ENCODE measurements around the gene C1orf21. TPM values are rescaled to one million over a fixed set of nuclear protein-coding genes. Genes with fewer than 3 reads are reported as not detected.

C1orf21 gene
- total RNA-seq, 1 donor from 2014 or later = 44.6 TPM

DNA sequence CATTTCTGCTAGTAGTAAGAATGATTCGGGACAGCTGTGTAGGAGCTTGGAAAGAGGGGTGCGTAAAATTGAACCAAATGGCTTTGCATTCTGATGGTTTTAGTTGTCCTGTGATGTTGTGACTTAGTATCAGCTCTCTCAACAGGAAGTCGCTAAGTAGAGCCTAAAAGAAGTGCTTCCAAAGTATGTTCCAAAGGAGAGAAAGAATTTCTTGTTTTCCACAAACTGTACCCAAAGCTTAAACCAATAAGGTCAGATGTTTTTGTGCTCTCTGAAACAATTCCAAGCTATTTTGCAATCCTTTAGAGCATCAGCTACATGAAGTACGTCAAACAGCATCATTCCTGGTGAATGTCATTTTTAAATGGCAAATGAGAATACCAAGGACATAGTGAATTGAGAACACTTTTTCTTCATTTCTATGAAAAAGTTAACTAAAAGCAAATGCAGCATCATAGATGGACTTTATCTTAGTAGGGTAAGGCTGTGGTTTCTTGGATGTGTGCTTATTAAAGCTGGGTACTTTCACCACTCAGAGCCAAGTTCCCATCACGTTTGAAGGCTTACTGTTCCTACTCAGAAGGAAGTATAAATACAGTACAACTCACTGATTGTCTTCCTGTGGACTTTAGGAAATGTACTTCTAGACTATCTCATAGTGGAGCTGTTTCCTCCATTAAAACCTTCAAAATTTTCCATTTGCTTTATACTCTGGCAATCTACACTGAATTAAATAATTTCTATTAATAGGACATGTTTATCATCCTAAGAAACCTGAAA, 148.6 kb downstream of the C1orf21 start:
- H3K9me3 Mint-ChIP-seq = peaks cover 11% of the 10 kb centered on the region
- H3K27ac Mint-ChIP-seq = no peak overlapping the region
- TF ChIP-seq, protein P1, sequence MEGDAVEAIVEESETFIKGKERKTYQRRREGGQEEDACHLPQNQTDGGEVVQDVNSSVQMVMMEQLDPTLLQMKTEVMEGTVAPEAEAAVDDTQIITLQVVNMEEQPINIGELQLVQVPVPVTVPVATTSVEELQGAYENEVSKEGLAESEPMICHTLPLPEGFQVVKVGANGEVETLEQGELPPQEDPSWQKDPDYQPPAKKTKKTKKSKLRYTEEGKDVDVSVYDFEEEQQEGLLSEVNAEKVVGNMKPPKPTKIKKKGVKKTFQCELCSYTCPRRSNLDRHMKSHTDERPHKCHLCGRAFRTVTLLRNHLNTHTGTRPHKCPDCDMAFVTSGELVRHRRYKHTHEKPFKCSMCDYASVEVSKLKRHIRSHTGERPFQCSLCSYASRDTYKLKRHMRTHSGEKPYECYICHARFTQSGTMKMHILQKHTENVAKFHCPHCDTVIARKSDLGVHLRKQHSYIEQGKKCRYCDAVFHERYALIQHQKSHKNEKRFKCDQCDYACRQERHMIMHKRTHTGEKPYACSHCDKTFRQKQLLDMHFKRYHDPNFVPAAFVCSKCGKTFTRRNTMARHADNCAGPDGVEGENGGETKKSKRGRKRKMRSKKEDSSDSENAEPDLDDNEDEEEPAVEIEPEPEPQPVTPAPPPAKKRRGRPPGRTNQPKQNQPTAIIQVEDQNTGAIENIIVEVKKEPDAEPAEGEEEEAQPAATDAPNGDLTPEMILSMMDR (conservative IDR thresholded peaks at IDR 0.05) = no peak
- H3K36me3 Mint-ChIP-seq = peaks cover 38% of the 10 kb centered on the region
- peaks cover 5% of the 10 kb centered on the region for H3K4me1 Mint-ChIP-seq (ENCODE audit: unreplicated experiment)
- H3K27me3 Mint-ChIP-seq = no peaks in the 10 kb centered on the region
- no peak overlapping the region for H3K4me3 Mint-ChIP-seq
- no peak for DNase-seq (ENCODE audit: extremely low spot score, unreplicated experiment)

DNA sequence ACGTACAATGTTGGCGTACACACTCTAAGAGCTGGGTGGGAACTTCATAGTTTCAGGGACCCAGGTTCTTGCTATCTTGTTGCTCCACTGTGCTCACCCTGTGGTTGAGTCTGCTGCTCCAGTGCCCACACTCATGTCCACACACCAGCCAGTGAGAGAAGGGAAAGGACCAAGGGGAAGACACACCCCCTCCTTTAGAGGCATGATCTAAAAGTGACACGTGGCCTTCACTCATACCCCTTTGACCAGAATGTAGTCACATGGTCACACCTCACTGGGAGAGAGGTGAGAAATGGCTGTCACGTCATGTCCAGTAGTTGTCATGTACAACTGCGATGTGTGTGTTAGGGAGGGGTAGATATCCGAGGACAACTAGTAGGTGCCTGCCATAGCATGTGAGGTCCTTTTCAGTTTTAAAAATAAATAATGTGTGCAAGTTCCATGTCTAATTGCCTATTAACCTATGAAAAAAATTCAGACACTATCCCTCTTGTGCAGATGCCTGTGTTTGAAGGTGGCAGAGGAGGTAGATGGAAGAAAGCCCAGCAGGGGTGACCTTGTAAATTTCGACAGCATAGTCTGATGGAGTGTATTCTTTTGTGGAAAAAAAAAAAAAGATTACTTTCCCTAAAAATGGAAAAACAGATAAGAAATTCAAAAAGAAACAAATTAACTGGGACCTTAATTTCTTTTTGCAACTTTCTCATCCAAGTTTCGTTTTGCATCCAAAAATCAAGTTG, 149.6 kb downstream of the C1orf21 start:
- Mint-ChIP-seq H3K27me3 (no peaks in the 10 kb centered on the region), H3K9me3 (peaks cover 11% of the 10 kb centered on the region), H3K4me1 (ENCODE audit: unreplicated experiment) (peaks cover 5% of the 10 kb centered on the region), H3K36me3 (peaks cover 43% of the 10 kb centered on the region), H3K4me3 (no peak overlapping the region), H3K27ac (no peak overlapping the region)
- no peak for DNase-seq (ENCODE audit: extremely low spot score, unreplicated experiment)
- TF ChIP-seq, protein P1 (conservative IDR thresholded peaks at IDR 0.05) = no peak

DNA sequence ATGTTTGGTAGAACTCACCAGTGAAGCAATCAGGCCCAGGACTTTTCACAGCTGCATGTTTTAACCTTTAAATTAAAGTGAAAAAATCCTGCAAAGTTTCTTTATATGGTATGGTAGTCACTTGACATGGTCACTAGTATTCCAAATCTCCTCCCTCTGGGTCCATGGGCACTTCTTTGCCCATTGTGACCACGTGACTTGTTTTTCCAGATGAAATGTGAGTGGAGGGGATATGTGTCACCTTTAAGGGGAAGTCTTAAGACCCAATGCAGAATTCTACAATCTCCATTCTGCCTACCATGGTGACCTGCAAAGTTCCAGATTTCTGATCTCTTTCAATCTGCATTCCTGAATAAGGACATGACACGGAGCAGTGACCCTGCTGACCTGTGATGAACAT, 152.8 kb downstream of the C1orf21 start:
- DNase-seq (ENCODE audit: extremely low spot score, unreplicated experiment) = no peak
- no peak overlapping the region for H3K27ac Mint-ChIP-seq
- H3K9me3 Mint-ChIP-seq = peaks cover 11% of the 10 kb centered on the region
- TF ChIP-seq, protein P1 (conservative IDR thresholded peaks at IDR 0.05) = no peak
- H3K36me3 Mint-ChIP-seq = peaks cover 37% of the 10 kb centered on the region
- H3K4me3 Mint-ChIP-seq = no peak overlapping the region
- no peaks in the 10 kb centered on the region for H3K27me3 Mint-ChIP-seq
- no peaks in the 10 kb centered on the region for H3K4me1 Mint-ChIP-seq (ENCODE audit: unreplicated experiment)

DNA sequence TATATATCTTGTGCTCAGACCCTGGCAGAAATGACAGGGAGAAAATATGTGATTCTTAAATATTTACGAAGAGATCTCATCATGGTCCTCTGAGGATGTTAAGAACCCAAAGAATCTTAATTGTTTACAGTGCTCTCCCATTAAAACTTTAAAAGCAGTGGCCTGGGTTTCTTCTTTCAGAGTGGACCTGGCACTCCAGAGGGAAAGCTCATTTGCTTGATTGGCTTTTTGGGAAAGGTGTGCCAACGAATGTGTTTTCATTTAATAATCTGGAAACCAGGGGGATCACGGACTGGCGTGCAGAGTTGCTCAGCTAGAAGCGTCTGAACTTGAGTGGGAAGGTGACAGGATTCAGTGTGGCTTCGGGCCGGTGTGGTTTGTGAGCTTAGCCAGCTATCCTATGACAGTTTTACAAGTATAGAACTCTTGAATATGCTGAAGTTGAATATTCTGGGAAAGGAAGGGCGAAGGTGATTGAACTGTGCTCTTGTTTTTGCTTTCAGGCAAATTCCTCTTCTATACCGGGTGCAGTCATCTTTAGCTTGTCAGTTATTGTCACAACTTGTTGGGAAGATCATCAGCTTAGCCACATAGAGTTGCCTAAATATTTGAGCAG, 154.8 kb downstream of the C1orf21 start:
- no peak overlapping the region for H3K27ac Mint-ChIP-seq

DNA sequence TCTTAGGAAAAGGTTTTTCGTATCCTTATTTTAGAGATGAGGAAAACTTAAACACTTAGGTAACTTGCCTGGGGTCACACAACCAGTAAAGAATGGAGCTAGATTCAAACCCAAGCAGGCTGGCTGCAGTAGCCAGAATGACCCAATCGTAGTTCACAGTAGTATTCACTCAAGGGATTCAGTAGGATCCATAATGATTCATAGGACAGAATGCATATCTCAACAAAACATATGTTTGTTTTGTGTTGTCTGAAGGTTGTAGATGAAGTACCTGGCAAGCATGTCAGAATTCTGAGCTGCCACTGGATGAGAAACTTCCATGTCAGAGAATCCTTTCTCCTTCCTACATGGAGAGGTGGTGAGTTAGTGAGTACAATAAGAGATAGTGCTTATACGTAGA, 155.5 kb downstream of the C1orf21 start:
- Mint-ChIP-seq H3K27me3 (no peaks in the 10 kb centered on the region), H3K27ac (no peak overlapping the region), H3K4me1 (ENCODE audit: unreplicated experiment) (peaks cover 5% of the 10 kb centered on the region)

More for the DNA sequence above, 154.8 kb downstream of the C1orf21 start:
- H3K36me3 Mint-ChIP-seq = peaks cover 22% of the 10 kb centered on the region
- H3K4me3 Mint-ChIP-seq = no peak overlapping the region
- no peak for DNase-seq (ENCODE audit: extremely low spot score, unreplicated experiment)
- peaks cover 5% of the 10 kb centered on the region for H3K9me3 Mint-ChIP-seq
- H3K4me1 Mint-ChIP-seq (ENCODE audit: unreplicated experiment) = peaks cover 5% of the 10 kb centered on the region
- TF ChIP-seq, protein P1 (conservative IDR thresholded peaks at IDR 0.05) = no peak
- H3K27me3 Mint-ChIP-seq = no peaks in the 10 kb centered on the region

More for the DNA sequence above, 155.5 kb downstream of the C1orf21 start:
- TF ChIP-seq, protein P1 (conservative IDR thresholded peaks at IDR 0.05) = no peak
- Mint-ChIP-seq H3K4me3 (no peak overlapping the region), H3K36me3 (peaks cover 17% of the 10 kb centered on the region), H3K9me3 (peaks cover 5% of the 10 kb centered on the region)
- DNase-seq (ENCODE audit: extremely low spot score, unreplicated experiment) = no peak
